ENCODE measurements around the gene LRP4.
A peak's percentile ranks its signal among the peaks of the same experiment; 100 is the strongest.

LRP4 gene

DNA sequence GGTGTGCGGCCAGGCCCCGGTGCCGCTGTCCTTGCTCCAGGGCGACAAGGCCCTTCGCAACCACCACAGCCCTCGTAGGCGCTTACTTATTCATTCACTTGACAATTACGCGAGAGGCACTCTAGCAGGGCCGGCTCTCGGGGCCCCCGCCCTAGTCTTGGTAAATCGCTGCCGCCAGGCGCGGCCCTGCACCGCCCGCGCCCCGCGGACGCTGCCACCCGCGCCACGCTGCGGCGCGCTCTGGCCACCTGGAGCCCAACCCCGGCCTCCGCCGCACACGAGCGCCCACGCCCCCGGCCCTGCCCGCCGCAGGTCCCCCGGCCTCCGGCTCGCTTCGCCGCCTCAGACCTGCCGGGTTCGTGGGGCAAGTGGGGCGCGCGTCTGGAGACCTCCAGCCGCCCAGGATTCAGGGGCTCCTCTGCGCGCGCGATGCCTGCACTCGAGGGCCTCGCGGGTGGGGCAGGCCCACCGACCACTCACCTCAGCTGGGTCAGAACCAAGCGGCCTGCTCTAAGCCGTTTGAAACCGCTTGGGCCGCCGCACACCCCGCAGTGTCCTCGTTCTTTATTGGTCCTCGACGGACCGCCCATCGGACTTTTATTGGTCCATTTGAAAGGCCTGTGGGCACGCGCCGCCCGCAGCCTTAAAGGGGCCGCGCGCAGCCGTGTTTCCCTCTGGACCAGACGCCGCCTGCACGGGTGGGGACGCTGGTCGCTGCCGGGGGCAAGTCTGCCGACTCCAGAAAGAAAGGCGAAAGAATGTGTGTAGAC lies 72.4 kb downstream of the LRP4 start, which contains the start of gene CKAP5:
CKAP5 (minus strand) TSS at position 541 of the 770 bp plus-strand sequence. CDS start 25,049 bp downstream, outside the sequence.
- DNase-seq (ENCODE audit: low read depth in 3 of 3) = peak; percentile 65 to 71 (median 70)

DNA sequence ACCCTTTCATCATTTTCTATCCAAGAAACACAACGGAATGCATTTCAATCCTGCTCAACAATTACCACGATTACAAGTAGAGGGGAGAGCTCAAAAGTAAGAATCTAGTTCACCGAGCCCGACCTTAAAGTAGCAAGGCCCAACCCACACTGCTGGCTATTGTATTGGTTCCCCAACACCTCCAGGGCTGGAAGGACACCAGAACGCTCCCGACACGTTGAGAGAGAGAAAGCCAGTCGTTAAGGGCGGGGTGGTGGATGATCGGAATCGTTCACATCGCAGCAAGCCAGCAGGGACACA lies 73.0 kb downstream of the LRP4 start:
- no peak for DNase-seq (ENCODE audit: low read depth in 3 of 3)

DNA sequence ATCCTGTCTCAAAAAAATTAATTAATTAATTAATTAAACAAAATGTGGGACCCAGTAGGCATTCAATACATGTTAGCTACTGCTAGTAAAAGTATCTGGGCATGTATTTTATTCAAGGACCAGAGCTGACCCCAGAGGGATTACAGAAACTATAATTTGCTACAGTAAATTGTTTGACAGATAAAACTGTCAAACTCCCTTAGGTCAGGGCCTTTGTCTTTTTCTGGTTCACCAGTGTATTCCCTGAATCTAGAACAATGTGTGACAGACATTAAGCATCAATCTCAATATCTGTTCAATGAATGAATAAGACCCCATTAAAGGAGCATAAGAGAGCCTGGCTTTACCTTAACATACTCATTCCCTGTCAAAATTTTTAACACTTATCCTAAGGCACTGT lies 78.2 kb downstream of the LRP4 start:
- no peak for DNase-seq (ENCODE audit: low read depth in 3 of 3)

DNA sequence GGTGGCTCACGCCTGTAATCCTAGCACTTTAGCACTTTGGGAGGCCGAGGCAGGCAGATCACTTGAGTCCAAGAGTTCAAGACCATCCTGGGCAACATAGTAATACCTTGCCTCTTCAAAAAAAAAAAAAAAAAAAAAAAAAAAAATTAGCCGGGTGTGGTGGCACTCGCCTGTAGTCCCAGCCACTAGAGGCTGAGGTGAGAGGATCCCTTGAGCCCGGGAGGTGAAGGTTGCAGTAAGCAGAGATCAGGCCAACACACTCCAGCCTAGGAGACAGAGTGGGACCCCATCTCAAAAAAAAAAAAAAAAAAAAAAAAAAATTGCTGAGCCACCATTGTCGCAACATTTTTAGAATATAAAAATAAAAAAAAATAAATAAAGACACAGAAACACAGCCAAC lies 79.8 kb downstream of the LRP4 start:
- DNase-seq (ENCODE audit: low read depth in 3 of 3) = no peak

DNA sequence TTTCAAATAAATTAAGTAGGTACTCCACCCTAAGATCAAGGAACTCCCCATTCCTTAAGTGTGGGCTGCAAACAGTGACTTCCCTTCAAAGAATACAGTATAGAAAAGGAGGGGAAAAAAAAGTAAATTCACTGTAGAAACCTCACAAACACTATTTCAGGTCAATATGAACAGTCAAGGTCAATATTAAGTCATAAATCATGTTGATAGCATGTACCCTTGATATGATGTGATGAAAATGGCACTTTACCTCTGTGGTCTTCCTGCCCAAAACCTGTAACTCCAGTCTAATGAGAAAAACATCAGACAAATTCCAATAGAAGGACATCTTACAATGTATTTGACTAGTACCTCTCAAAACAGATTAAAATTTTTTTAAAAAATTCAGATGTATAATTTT lies 80.5 kb downstream of the LRP4 start:
- no peak for DNase-seq (ENCODE audit: low read depth in 3 of 3)

DNA sequence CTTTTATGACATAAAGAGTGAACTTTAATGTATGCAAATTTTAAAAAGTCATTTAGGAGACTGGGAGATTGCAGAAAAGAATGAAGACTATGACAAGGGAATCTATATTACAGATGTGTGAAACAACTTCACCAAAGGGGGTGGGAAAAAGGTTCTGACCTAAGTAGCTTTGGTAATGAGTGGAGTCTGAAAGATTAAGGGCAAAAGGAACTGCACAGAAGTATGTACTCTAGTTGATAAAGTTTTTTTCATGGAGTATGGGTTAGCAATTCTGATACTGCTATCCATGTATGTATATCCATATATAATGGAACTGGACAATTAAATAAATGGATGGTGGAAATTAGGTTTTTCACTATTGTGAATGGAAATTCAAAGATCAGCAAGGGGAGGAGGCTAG lies 81.5 kb downstream of the LRP4 start:
- DNase-seq (ENCODE audit: low read depth in 3 of 3) = no peak

DNA sequence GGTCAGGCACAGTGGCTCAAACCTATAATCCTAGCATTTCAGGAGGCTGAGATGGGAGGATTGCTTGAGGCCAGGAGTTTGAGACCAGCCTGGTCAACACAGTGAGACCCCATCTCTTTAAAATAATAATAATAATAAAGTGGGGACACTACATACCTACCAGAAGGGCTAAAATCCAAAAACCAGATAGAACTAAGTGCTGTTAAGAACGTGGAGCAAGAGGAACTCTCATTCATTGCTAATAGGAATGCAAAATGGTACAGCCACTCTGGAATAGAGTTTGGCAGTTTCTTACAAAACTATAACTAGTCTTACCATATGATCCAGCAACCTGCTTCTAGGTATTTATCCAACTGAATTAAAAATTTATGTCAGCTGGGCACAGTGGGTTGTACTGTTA lies 81.9 kb downstream of the LRP4 start:
- no peak for DNase-seq (ENCODE audit: low read depth in 3 of 3)

DNA sequence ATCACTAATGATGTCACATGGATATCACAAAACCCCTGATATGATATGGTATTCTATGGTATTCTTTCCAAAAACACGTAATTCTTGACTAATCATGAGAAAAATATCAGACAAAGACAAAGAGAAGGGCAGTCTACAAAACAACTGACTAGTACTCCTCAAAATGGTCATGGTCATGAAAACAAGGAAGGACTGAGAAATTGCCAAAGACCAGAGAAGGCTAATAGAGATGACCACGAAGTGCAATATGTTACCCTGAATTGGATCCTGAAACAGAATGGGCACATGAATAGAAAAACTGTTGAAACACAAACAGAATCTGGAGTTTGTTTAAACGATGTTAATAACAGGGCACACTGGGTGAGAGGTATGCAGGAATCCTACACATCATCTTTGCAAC lies 82.5 kb downstream of the LRP4 start:
- DNase-seq (ENCODE audit: low read depth in 3 of 3) = no peak

DNA sequence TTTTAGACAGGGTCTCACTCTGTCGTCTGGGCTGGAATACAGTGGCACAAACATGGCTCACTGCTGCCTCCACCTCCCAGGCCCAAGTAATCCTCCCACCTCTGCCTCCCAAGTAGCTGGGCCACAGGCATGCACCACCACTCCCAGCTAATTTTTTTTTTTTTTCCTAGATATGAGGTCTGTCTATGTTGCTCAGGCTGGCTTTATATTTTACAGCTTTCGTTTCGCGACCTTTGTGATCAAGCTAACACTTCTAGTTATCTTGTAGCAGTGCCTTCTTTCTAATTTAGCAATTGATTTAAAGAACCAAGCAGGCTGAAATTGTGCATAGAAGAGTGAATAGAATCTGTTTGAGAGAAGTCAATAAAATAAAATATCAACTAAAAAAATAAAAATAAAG lies 83.5 kb downstream of the LRP4 start:
- DNase-seq (ENCODE audit: low read depth in 3 of 3) = no peak

DNA sequence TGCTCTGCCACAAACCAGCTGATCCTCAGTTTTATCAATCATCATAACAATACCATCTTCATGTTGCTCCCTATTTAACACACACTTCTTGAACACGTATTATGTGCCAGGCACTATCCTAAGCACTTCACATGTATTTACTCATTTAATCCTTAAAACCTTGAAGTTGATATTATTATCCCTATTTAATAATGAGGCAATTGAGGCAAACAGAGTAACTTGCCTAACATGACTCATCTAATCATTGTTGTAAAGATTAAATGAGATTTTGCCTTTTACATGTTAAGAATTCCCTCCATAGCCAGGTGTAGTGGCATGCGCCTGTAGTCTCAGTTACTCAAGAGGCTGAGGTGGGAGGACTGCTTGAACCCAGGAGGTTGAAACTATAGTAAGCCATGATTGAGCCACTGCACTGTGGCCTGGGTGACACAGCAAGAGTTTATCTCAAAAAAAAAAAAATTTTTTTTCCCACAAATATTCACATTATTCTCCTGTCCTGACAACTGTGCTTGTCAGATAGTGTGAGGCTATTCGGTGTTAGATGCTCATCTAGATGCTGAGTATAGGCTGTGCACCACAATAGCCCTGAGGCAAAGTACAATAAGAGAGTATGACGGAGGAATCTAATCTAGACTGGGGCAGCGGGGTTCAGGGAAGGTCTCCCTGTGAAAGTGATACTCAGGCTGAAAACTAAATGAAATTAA lies 85.7 kb downstream of the LRP4 start:
- DNase-seq (ENCODE audit: low read depth in 3 of 3) = no peak

DNA sequence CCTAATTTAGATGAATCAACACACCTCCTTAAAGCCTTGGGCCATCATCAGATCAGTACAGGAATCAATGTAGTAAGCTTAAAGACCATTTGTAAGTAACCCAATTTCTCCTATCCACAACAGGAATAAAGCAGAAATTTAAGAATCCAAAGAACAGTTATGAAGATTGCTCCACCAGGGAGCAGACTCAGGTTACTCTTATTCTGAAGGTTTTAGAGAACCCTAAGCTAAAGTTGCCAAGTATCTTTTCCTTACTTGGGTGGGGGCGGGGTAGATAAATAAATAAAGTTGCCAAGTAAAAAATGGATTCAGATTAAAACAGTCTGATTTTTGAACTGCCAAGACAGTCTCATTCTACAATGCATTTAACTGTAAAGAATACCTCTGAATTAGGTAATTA lies 90.4 kb downstream of the LRP4 start:
- no peak for DNase-seq (ENCODE audit: low read depth in 3 of 3)

DNA sequence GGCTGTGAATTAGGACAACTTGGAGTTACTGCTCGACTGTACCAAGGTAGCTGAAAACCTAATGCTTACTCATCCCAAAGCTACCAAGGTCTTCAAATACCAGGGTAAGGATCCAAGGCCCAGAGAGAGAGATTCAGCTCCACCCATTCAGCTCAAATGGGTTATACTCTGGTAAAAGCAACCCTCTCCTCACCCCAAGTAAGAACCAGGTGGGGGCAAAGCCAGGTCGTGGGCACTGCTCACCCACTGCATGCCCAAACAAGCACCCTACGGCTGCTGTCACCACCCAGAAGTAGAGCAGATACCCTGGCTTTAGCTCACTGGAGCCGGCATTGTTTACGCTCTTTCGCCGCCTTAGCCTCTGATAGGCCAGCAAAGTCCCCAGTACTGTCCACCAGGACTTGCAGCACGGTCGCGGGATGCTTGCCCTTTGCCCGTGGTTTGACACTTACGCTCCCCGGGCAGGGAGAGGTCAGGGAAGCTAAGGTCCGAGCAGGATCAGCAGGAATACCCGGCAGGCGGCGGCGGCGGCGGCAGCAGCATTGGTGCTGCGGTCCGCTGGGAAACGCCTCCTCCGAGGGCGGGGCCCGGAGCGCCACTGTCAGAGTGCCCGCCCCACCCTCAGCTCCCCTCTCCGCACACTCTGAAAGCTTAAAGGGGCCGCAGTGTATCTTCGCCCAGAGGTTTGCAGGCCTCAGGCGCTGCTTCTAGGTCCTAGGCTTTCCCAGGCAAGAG lies 91.9 kb downstream of the LRP4 start:
- DNase-seq (ENCODE audit: low read depth in 3 of 3) = peak; percentile 34 to 55 (median 41)

DNA sequence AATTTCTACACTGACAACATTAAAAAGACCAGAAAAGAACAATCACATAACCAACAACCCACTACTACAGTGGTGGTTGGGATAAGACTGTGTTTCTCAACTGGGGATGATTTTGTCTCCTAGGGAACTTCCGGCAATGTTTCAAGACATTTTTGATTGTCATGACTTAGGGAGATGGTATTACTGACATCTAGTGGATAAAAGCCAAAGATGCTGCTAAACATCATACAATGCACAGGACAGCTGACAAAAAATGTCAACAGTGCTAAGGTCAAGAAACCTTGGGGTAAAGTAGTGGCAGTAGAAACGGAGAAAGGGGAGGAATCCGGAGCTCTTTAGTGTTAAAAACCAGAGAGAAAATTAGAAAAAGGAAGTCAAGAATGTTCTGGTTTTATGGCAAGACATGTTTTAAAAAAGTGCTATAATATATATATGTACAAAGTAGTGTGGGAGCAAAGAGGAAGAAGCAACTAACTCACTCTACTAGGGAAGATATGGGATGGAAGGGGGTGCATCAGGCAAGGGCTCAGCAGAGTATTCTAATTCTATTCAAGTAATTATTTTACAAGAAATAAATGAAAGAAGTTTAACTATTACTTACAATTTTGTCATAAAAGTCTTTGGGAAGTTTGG lies 109.4 kb downstream of the LRP4 start:
- no peak for DNase-seq (ENCODE audit: low read depth in 3 of 3)
